NCI-H524 (cell line): ENCODE results near the gene SLC8A3.

ENCODE experiments used
- DNase-seq, 2 experiments: peaks; one replicate each; lab custom pipeline; 2025; lab: John Stamatoyannopoulos, UW

Gene SLC8A3

DNA sequence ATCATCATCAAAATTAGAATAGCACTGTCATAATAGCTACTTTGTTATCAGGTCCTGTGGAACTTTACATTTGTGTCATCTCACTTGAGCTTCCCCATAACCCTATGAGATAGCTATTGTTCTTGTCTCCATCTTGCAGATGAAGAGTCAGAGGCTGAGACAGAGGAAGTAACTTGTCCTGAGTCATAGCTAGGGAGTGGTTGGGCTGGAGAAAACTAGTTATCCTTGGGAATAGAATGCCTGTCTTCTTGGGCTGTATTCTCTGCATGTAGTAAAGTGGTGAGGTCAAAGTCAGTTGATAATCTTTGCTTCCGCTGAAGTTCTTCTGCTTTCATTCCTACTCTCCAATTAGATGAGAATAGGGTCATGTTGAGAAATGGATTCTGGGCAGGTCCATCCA, 192.5 kb downstream of the SLC8A3 start:
- no peak for DNase-seq
